ENCODE data around the gene FOXD4L1.
A peak's percentile ranks its signal among the peaks of the same experiment; 100 is the strongest.
"Not testable (repeated sequence)": the region's sequence is repeated elsewhere in the genome, so short reads cannot be mapped to it uniquely, and the experiment has no call there.

The FOXD4L1 gene

GRCh38 chr2:113524986-113525385 is 26.5 kb downstream of the FOXD4L1 start:
- DNase-seq (ENCODE audit: low read depth in 2 of 2) = not testable (repeated sequence)

GRCh38 chr2:113527350-113528045 is 29.0 kb downstream of the FOXD4L1 start:
- DNase-seq (ENCODE audit: low read depth in 2 of 2) = not testable (repeated sequence)

DNA sequence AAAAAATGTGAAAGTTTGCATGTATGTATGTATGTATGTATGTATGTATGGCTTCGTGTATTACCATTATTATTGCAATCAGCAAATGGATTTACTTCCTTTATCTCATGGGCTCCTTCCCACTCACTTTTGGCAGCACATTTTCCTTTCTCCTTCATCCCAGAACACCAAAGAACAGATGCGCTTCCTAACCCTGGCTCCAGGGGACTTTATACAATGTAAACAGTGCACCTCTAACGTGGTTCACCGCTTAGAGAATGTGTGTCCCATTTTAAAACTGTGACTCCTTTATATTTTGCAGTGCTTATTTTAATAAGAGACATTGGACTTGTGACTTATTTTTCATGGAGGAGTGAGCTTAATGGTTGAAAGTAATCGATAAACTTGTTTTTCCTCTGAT is 29.7 kb downstream of the FOXD4L1 start:
- not testable (repeated sequence) for DNase-seq (ENCODE audit: low read depth in 2 of 2)

- DNase-seq (ENCODE audit: low read depth in 2 of 2) = not testable (repeated sequence)
These were observed 30.4 kb downstream of the FOXD4L1 start for GRCh38 chr2:113528904-113529303.

DNA sequence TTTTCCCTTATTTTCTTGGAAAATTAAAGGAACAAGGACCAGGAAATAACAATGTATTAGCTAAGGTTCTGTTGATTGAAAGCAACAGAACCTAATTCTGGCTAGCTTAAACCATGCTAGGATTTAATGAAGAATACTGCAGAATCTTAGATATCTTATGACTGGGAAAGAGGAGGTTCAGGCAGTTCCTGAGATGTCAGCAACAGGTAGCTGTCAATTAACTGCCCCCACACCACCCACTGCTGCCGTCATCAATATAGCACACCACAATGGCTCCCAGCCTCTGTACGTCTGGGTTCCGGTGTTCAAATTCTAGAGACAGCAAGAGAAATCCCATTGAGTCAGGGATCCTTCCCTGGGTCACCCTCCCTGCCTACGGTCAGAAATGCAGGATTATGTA is 34.5 kb downstream of the FOXD4L1 start:
- DNase-seq (ENCODE audit: low read depth in 2 of 2) = not testable (repeated sequence)

- not testable (repeated sequence) for DNase-seq (ENCODE audit: low read depth in 2 of 2)
These were observed 38.1 kb downstream of the FOXD4L1 start for GRCh38 chr2:113536573-113536972.

DNA sequence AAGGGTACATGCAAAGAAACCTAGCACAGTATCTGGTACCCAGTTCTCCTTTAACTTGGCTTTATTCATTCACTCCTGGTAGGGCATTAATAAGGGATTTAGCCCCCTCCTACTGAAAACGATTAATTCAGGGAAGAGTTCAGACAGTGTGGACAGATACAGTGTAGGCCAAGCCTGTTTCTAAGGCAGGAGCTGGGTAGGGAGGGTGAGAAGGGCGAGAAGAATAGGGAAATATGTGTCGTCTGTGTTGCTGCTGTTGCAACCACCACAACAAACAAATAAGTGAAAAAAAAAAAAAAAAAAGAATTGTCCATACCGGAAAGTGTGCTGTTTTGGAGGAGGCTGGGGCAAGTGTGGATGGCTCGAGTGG is 42.4 kb downstream of the FOXD4L1 start:
- DNase-seq (ENCODE audit: low read depth in 2 of 2) = not testable (repeated sequence)

DNA sequence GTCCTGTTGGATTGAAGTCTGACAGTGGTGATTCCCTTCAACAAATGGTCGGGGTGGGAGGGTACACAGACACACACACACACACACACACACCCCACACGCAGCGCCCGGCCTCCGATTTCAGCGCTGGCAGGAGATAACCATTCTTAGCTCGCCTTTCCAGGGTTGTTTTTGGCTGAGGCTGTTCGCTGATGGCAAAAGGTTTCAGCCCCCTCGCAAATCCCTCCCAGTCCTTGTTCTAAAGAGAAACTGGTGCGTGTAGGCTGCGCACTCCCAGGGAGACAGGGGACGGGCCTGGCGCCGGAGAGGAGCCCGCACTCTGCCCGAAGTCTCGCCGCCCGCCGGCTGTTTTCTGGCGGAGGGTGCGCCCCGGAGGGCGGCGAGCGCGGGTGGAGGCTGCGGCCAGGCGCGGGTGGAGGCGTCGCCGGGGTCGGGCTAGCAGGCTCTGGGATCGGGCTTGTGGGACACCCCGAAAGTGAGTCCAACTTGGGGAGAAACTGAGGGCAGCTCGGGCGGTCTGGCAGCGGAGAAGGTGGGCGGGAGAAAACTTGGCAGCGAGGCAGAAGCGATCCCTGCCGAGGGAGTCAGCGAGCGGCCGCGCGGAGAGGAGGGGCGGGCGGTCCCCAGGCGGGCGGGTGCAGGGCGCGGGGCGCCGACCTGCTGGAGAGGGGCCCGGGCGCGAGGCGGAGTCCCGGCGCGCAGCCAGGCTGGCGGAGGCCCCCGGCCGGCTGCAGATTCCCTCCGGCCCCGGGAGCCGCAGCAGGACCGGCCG is 42.9 kb downstream of the FOXD4L1 start:
- peak in 1 of 2 experiments; percentile 12 for DNase-seq (ENCODE audit: low read depth in 2 of 2)

DNA sequence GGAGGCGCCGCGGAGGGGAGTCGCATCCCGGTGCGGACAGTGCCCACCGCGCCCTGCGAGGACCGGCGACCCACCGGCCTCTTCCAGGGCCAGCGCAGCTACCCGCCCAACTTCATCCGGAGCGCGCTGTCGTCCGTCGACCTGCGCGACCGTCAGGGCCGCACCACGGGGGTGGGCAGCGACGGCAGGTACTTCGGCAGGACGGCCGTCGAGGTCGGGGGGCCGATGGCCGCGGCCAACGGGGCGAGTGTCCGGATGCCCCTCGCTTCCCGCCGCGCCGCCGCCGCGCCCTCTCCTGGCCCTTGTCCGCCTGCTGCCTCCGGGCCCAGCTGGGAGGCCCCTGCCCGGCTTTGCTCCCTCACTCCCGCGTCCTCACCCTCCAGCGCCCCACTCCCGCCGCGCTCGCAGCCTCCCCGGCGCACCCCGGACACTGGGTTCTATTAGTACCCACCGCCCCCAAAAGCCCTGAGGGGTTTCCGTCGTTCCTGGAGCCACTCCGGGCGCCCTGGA is 43.6 kb downstream of the FOXD4L1 start:
- not testable (repeated sequence) for DNase-seq (ENCODE audit: low read depth in 2 of 2)

GRCh38 chr2:113542529-113542928 is 44.1 kb downstream of the FOXD4L1 start:
- not testable (repeated sequence) for DNase-seq (ENCODE audit: low read depth in 2 of 2)

Measured in fibroblast of skin of left quadriceps (primary cell).